Right atrium auricular region (tissue), 2 donors: ENCODE measurements around the gene MYO1F. TPM values are rescaled to one million over a fixed set of nuclear protein-coding genes. Genes with fewer than 3 reads are reported as not detected.
"Not testable (repeated sequence)": the region's sequence is repeated elsewhere in the genome, so short reads cannot be mapped to it uniquely, and the experiment has no call there.

Source experiments
- DNase-seq: peaks from one replicate; pipeline ENCODE4 v3.0.0-alpha.2; 2019; ENCODE audit warnings: low spot score
- H3K27ac ChIP-seq, 2 donors: fragments of 200-600 bp; sonication (generic); 1 replicate in 1 of 2; 2 replicates in 1 of 2; pipeline ENCODE4 v1.5.1; 2016 to 2019
- H3K27me3 ChIP-seq, 2 donors: fragments of 200-600 bp; sonication (generic); one replicate each; pipeline versions ENCODE4 v1.5.1 to v1.6.0; 2017 to 2019
- H3K36me3 ChIP-seq: fragments of 200-600 bp; sonication (generic); one replicate; pipeline ENCODE4 v1.5.1; 2016
- H3K4me1 ChIP-seq, 2 donors: fragments of 200-600 bp; sonication (generic); one replicate each; pipeline versions ENCODE4 v1.5.1 to v1.6.0; 2017 to 2019
- H3K4me3 ChIP-seq, 2 donors: fragments of 200-600 bp; sonication (generic); 1 replicate in 1 of 2; 2 replicates in 1 of 2; pipeline ENCODE4 v1.5.1; 2017 to 2019; ENCODE audit warnings: mild to moderate bottlenecking in 1 of 2, moderate library complexity in 1 of 2
- H3K9me3 ChIP-seq, 2 donors: fragments of 200-600 bp; sonication (generic); one replicate each; pipeline ENCODE4 v1.5.1; 2019
- total RNA-seq, 2 donors: library from RNA; depleted of rRNA; stranded (reverse); fragments of >200 nt; gene quantifications; one replicate each; pipeline ENCODE4 v1.1.0, GENCODE V29; 2016
- TF ChIP-seq, protein P1 (sequence below), 2 donors: fragments of 200-600 bp; sonication (generic); IDR thresholded peaks; one replicate each; pipeline ENCODE4 v1.5.1; 2019; ENCODE audit warnings: antibody characterized with exemption in 2 of 2

The MYO1F gene
- total RNA-seq, 2 donors from 2014 or later: 4.4 to 10.8 TPM

DNA sequence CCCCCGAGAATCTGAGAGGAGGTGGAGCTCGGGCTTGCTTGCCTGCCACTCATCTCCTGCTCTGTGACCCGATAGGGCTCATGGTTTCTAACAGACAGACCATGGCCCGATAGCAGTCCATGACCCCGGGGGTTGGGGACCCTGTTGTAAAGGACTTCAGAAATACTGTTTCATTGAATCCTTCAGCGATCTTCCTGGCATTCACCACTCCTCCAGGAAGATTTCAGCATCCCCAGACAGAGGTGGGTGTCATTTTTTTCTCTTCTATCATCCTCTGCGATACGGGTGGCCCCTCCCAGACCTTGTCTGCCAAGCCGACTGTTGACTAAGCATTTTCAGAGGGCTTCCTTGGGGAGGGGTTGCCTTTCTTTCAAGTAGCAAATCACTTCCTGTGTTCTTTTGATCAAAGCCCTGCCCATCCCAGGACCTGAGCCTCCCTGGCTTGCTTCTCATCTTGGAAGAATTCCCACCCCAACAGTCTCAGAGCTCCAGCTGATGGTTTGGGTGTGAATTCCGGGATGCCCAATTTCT is 1.7 kb downstream of the MYO1F start:
- Histone ChIP-seq H3K4me3 (peak overlapping the region in 1 of 2 donors; percentile 39), H3K9me3 (no peaks in the 10 kb centered on the region), H3K27me3 (no peaks in the 10 kb centered on the region), H3K27ac (no peak overlapping the region), H3K4me1 (peaks cover 0 to 10% of the 10 kb centered on the region in 2 donors), H3K36me3 (no peaks in the 10 kb centered on the region)
- DNase-seq: no peak
- TF ChIP-seq, protein P1, sequence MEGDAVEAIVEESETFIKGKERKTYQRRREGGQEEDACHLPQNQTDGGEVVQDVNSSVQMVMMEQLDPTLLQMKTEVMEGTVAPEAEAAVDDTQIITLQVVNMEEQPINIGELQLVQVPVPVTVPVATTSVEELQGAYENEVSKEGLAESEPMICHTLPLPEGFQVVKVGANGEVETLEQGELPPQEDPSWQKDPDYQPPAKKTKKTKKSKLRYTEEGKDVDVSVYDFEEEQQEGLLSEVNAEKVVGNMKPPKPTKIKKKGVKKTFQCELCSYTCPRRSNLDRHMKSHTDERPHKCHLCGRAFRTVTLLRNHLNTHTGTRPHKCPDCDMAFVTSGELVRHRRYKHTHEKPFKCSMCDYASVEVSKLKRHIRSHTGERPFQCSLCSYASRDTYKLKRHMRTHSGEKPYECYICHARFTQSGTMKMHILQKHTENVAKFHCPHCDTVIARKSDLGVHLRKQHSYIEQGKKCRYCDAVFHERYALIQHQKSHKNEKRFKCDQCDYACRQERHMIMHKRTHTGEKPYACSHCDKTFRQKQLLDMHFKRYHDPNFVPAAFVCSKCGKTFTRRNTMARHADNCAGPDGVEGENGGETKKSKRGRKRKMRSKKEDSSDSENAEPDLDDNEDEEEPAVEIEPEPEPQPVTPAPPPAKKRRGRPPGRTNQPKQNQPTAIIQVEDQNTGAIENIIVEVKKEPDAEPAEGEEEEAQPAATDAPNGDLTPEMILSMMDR (IDR thresholded peaks at IDR 0.05): no peak

DNA sequence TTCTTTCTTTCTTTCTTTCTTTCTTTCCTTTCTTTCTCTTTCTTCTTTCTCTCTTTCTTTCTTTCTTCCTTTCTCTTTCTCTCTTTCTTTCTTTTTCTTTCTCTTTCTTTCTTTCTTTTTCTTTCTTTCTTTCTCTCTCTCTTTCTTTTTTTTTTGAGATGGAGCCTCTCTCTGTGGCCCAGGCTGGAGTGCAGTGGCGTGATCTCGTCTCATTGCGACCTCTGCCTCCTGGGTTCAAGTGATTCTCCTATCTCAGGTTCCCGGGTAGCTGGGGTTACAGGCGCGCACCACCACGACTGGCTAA is 2.7 kb downstream of the MYO1F start:
- DNase-seq, H3K27me3 ChIP-seq, H3K36me3 ChIP-seq, H3K9me3 ChIP-seq, H3K4me1 ChIP-seq, H3K27ac ChIP-seq, H3K4me3 ChIP-seq: not testable (repeated sequence)

DNA sequence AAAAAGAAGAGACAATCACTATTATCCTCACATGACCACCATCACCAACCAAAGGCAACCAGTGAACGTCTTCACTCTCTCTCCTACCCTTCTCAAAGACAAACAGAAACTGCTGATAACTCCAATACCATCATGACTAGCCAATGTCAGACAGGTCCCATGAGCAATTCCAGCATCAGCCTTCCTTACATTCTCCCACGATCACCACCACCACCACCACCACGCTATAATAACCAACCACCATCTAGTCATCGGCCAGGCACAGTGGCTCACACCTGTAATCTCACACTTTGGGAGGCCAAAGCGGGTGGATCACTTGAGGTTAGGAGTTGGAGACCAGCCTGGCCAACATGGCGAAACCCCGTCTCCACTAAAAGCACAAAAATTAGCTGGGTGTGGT is 3.9 kb downstream of the MYO1F start:
- DNase-seq: no peak
- H3K4me1 ChIP-seq: no peaks in the 10 kb centered on the region
- no peaks in the 10 kb centered on the region for H3K27me3 ChIP-seq
- H3K36me3 ChIP-seq: no peaks in the 10 kb centered on the region
- no peak overlapping the region for H3K27ac ChIP-seq
- H3K9me3 ChIP-seq: no peaks in the 10 kb centered on the region
- no peak overlapping the region for H3K4me3 ChIP-seq
- TF ChIP-seq, protein P1 (IDR thresholded peaks at IDR 0.05): no peak

DNA sequence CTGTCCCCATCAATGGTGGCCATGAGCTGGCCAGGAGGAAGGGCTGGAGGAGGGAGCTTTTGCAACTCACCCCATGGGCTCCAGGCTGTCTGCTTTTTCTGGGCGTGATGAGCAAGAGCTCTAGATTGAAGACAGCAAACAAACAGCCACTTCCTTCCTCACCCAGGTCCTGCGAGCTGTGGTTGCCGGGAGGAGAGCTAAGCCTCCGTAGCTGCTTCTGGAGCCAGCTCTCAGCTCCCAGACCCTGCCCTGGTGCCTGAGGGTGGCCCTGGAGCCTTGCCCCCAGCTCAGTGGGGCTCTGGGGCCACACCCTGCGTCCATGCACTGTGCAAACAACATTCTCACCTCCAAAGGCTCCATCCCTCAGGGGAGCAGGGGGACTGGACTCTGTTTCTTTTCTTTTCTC is 6.2 kb downstream of the MYO1F start:
- DNase-seq: no peak
- TF ChIP-seq, protein P1 (IDR thresholded peaks at IDR 0.05): no peak
- H3K36me3 ChIP-seq: no peaks in the 10 kb centered on the region
- H3K4me1 ChIP-seq: no peaks in the 10 kb centered on the region
- no peaks in the 10 kb centered on the region for H3K9me3 ChIP-seq
- H3K4me3 ChIP-seq: no peak overlapping the region
- H3K27ac ChIP-seq: no peak overlapping the region
- no peaks in the 10 kb centered on the region for H3K27me3 ChIP-seq

DNA sequence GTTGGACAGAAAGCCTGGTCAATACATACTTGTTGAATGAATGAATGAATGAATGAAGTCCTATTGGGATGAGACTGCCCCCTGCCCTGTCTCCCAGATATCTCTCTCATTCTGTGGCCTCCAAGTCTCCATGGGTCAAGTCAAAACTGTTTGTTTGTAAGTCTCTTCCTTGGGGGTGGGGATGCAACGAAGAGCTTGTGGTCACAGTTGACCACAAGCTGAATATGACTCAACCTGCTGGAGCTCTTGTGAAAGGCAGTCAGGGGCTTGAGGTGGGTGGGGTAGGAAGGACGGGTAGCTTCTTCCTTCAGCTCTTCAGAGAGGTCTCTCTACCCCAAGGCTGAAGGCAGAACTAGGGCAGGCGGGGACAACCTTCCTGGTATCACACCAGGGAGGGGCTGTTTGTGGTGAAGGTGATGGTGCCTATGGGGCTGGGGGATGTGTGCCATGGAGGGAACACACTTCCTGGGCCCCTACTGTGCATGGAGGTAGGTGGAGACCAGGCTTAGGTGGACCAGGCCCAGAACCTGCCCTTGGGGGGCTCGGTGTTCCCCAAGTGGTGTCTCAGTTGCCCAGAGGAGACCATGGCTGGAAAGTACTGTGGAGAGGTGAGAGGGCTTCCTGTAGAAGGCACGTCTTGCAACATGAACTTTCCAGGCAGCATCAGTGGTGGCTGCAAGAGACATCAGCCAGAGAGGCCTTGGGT is 8.0 kb downstream of the MYO1F start:
- Histone ChIP-seq H3K36me3 (no peaks in the 10 kb centered on the region), H3K27me3 (no peaks in the 10 kb centered on the region), H3K27ac (no peak overlapping the region), H3K9me3 (no peaks in the 10 kb centered on the region), H3K4me3 (no peak overlapping the region), H3K4me1 (no peaks in the 10 kb centered on the region)
- TF ChIP-seq, protein P1 (IDR thresholded peaks at IDR 0.05): no peak
- peak; percentile 67 for DNase-seq

DNA sequence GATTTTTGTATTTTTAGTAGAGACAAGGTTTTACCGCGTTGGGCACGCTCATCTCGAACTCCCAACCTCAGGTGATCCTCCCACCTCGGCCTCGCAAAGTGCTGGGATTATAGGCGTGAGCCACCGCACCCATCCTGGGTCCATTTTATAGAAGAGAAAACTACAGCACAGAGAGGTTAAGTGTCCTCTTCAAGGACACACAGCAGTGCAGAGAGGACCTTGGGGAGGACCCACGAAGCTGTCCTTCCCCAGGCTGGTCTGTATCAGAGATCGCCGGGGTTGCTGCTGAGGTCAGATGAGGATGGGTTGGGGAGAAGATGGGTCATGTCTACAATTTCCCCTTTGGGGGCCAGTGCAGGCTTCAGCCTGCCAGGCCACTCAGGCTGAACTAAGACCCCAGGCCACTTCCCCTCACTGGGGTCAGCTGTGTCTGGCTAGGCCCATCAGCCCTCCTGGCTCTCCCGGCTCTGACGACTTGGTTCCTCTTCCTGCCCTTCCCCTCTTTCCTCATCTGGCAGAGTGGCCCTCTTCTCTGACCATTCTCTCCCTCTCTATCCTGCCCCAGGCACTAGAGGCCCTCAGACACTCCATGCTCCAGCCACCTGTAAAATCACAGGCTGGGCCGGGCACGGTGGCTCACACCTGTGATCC is 9.6 kb downstream of the MYO1F start:
- no peaks in the 10 kb centered on the region for H3K4me1 ChIP-seq
- no peak for DNase-seq
- H3K9me3 ChIP-seq: no peaks in the 10 kb centered on the region
- H3K27ac ChIP-seq: no peak overlapping the region
- TF ChIP-seq, protein P1 (IDR thresholded peaks at IDR 0.05): no peak
- H3K36me3 ChIP-seq: no peaks in the 10 kb centered on the region
- H3K4me3 ChIP-seq: no peak overlapping the region
- no peaks in the 10 kb centered on the region for H3K27me3 ChIP-seq
